Activated T-cell treated with anti-CD3 and anti-CD28 coated beads, Interleukin-2, amount 50 U/mL, for 1 hour (primary cell): ENCODE data around the gene RSBN1L.

Source experiments
- DNase-seq: peaks from one replicate; pipeline ENCODE4 v3.0.0-alpha.2; 2020

RSBN1L gene

DNA sequence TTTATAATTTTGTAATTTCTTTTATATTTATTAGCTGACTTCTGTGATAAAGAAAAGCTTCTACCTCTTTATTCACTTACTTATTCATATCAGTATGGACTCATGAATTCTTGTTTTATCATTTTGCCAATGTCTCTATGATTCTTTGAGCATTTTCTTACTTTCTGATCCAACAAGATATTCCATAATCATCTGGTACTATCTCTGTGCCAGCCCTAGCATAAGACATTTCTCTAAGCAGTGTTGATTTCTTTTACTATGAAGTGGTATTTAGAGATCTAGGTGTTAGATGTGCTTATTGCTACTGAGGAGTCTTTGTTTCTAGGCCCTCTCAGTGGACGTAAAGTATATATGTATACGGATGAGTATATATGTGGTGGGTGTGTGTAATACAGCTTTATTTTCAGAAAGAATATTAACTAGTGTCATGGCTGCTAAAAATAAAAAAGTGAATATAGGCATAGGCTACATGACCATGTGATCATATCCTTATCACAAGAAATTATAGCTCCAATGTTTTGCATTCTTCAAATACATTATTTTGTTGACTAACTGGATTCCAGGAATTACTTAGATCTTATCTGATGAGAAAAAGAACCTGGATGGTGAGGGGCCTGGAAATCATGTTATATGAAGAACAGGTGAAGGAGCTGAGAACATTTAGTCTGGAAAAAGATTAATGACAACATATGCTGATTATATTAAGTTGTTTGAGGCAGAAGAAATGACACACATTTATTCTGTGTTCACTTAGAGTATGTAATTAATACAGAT, 115.4 kb downstream of the RSBN1L start:
- DNase-seq = no peak

DNA sequence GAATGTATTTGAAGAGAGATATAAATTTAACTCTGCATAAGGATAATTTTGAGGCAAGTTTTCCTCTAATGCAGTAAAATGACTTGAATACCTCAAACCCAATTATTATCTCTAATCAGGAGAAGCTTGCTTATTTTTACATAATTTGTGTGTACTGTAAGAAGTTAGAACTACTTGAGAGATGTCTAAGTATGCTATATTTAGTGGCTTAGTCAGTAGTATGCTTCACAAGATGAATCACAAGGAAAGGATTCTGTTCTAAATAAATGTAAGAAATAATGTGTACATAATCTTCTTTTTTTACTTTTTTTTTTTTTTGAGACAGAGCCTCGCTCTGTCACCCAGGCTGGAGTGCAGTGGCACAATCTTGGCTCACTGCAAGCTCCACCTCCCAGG, 116.0 kb downstream of the RSBN1L start:
- DNase-seq = no peak

DNA sequence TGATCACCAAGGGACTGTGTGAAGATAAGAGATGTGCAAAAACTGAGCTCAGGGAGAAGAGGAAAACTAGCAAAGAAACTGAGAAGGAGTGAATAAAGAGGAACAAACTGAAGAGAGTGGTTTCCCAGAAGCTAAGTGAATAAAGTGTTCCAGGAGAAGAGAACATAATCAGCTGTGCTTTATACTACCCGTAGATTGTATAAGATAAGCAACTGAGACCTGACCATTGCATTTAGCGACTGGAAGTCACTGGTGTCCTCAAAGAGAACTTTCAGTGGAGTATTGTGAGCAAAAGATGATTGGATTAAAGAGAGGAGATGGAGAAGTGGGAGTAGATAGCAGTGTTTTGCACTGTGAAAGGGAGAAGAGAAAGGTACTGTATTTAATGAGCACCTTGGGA, 116.9 kb downstream of the RSBN1L start:
- no peak for DNase-seq

DNA sequence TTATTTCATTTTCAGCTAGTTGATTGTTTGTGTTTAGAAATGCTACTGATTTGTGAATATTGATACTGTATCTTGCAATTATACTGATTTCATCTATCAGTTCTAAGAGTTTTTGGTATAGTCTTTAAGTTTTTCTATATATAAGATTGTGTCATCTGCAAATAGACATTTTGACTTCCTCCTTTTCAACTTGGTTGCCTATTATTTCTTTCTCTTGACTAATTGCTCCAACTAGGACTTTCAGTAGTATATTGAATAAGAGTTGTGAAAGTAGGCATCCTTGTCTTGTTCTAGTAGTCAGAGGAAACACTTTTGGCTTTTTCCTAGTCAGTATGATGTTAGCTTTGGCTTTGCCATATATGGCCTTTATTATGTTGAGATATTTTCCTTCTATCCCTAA, 122.8 kb downstream of the RSBN1L start:
- no peak for DNase-seq

DNA sequence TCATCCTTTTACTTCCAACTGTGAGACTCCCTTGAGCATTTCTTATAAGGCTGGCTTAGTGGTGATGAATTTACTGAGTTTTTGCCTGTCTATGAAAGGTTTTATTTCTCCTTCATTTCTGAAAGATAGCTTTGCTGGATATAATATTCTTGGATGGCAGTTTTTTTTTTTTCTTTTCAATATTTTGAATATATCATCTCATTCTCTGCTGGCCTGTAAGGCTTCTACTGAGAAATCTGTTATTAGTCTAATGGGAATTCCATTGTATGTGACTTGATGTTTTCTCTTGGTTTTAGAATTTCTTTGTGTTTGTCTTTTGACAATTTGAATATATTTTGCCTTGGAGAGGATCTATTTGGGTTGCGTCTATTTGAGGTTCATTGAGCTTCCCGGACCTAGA, 124.7 kb downstream of the RSBN1L start:
- no peak for DNase-seq

DNA sequence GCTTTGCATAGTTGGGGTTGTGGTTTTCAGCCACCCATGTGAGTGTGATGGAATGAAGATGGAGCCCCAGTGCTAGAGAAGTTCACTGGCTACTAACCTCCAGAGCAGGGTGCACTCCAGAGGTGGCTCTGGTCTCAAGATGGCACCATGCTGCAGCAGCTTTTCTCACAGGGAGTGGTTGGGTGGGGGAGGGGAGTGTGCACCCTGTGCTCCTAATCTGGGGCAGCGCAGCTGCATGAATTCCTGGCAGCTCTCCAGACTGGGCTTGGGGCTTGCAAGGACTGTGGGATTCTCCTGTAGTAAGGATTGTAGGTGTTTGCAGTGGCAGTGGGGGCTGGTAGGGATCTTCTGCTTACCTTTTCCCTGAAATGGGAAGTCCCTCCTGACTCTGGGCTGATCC, 126.0 kb downstream of the RSBN1L start:
- no peak for DNase-seq

DNA sequence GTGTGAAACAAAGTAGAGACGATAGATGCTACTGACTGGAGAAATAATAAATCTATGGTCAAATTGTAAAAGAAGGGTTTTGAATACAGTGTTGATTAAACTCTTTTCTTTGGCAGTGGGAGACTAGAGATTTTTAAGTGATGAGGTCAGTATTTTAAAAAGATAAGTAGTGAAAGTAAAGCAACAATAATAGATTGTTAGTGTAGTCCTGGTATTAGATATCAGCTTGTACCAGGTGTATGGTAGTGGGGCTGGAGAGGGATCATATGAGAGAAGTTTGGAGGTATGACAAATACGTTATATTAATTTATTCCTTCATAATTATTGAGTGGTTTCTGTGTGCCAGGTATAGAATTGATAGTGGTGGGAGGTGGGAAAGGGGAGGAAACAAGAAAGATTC, 127.5 kb downstream of the RSBN1L start:
- DNase-seq = no peak

DNA sequence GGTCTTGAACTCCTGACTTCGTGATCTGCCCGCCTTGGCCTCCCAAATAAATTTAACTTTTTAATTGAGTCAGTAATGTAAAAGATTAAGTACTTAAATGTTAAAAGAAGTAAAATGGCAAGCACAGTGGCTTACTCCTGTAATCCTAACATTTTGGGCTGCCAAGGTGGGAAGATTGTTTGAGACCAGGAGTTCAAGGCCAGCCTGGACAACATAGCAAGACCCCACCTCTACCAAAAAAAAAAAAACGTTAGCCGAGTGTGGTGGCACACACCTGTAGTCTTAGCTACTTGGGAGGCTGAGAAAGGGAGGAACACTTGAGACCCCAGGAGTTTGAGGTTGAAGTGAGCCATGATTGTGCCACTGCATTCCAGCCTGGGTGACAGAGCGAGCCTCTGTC, 128.4 kb downstream of the RSBN1L start:
- DNase-seq = no peak

DNA sequence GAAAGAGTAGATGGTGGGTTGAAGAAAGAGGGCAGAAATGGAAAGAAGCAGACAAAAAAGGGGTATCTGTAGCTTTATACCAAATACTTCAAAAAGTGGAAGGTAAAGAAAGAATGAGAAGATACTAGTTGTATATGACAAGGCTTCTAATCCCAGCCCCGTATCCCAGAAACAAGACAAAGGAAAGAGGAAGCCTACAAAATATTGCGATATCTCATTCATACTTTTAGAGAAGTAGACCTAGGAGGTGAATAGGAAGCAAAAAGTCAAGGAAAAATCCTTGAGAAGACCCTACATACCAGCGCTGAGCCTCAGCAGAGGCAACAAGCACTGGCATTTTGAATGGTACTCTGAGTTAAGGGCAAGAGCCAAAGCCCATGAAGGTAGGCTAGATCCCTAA, 128.9 kb downstream of the RSBN1L start:
- no peak for DNase-seq

DNA sequence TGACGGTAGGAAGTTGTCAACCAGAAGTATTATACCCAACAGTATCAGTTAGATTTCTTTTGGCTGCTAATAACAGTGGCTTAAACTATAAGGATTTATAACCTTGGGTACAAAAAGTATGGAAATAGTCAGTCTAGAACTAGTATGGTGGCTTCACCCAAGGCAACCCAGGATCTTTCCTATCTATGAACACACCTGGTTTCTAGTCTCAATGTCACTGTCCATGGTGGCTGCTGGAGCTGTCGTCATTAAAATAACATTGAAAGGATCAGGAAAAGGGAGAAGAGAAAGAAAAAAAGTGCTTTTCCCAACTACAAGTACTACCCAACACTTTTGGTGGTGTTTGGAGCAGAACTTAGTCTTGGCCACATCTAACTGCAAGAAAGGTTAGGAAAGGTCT, 130.0 kb downstream of the RSBN1L start:
- DNase-seq = no peak

DNA sequence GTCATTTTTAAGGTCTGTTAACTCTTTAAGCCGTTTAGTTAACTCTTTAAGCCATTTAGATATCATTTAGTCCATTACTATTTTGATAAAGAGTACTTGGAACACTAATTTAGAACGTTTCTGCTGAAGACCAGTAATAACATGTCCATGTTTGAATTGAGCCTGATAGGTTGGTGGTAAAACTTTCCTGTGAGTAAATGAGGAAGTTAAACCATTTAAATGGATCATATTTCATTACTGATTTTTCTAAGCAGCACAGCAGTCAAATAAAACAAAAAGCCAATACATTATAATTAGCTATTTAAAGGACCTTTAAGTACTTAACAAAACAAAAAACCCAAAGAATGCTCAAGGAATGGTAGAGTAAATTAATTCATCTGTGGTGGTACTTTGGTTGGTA, 131.7 kb downstream of the RSBN1L start:
- no peak for DNase-seq

DNA sequence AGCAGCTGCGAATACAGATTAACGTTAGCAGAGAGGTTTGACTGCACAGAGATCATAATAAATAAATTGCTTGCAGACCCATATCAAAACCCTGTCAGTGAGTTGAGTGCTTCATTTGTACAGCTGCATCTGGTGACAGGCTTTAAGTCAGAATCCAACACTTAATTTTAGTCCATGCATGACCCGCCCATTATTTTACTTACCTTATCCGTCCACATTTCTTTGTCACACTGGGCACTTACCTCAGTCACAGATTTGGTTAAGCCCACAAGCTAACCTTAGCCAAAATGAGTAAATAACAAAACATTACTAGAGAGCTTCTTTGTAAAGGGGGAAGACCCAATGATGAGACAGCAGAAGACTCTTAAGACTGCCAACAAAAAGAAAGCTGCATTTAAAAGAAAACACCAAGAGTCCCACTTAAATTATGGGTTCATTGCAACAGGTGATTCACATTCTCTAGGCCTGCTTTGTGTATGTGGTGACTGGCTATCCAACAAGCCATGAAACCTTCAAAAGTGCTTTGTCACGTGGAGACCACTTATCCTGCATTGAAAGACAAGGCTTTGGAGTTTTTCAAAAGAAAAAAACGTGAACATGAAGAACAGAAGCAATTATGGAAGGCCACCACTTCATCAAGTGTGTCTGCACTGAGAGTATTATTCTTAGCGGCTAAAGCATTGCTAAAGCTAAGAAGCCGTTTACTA, 134.5 kb downstream of the RSBN1L start:
- DNase-seq = no peak

DNA sequence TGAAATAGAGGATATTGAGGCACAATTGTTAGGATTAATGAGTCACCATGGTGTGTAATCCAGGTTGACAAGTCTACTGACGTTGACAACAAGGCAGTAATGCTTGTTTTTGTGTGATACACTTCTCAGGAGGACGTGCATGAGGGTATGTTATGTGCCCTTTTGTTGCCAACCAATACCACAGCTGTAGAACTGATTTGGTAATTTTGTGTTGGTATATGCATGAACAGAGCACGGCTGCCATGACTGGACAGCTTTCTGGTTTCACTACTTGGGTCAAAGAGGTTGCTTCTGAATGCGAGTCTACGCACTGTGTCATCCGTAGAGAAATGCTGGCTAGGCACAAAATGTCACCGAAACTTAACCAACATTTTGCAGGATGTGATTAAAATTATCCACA, 135.2 kb downstream of the RSBN1L start:
- DNase-seq = no peak

DNA sequence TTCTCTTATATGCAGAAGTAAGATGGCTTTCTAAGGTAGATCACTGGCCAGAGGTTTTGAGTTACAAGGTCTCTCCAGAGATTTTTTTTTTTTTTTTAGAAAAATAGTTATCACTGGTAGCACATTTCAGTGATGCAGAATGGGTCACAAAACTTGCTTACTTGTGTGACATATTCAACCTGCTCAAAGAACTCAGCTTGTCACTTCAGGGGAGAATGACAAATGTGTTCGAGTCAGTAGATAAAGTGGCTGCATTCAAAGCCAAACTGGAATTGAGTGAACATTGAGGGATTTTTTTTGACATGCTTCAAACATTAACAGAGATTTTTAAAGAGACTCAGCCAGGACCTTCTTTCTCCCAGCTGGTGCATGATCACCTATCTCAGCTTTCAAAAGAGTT, 135.7 kb downstream of the RSBN1L start:
- DNase-seq = no peak
